MM.1S (cell line): ENCODE measurements around the gene HEXIM2.
A peak's percentile ranks its signal among the peaks of the same experiment; 100 is the strongest.

ENCODE experiments used
- DNase-seq: peaks from one replicate; pipeline ENCODE4 v3.0.0-alpha.2; 2015
- H2AFZ ChIP-seq: fragments of 300-600 bp; sonication (generic); 2 replicates; pipeline ENCODE4 v1.6.0; 2016; ENCODE audit warnings: antibody characterized with exemption, low read length
- H3F3A ChIP-seq: fragments of 300-600 bp; sonication (generic); 2 replicates; pipeline ENCODE4 v1.6.1; 2016; ENCODE audit warnings: mild to moderate bottlenecking, antibody characterized with exemption, low read length, moderate library complexity, mixed read lengths; ENCODE audit not compliant: insufficient read depth
- H3K27ac ChIP-seq: fragments of 300-600 bp; sonication (generic); 2 replicates; pipeline ENCODE4 v1.5.1; 2016; ENCODE audit warnings: mild to moderate bottlenecking, low read length
- H3K27me3 ChIP-seq: fragments of 300-600 bp; sonication (generic); replicated peaks from 2 replicates; pipeline ENCODE4 v1.6.0; 2016; ENCODE audit warnings: low read length; ENCODE audit not compliant: insufficient read depth
- H3K36me3 ChIP-seq: fragments of 300-600 bp; sonication (generic); replicated peaks from 2 replicates; pipeline ENCODE4 v1.6.1; 2016; ENCODE audit warnings: mild to moderate bottlenecking, low read length, mixed read lengths; ENCODE audit not compliant: insufficient read depth
- H3K4me1 ChIP-seq: fragments of 300-600 bp; sonication (generic); 2 replicates; pipeline ENCODE4 v1.6.1; 2016; ENCODE audit warnings: low read length, mixed read lengths
- H3K4me2 ChIP-seq: fragments of 300-600 bp; sonication (generic); 2 replicates; pipeline ENCODE4 v1.6.0; 2016; ENCODE audit warnings: low read depth, low read length
- H3K4me3 ChIP-seq: fragments of 300-600 bp; sonication (generic); 2 replicates; pipeline ENCODE4 v1.5.1; 2016; ENCODE audit warnings: low read length, mixed read lengths
- H3K79me2 ChIP-seq: fragments of 300-600 bp; sonication (generic); 2 replicates; pipeline ENCODE4 v1.6.1; 2016; ENCODE audit warnings: mixed run types, low read length, mixed read lengths
- H3K9ac ChIP-seq: fragments of 300-600 bp; sonication (generic); 2 replicates; pipeline ENCODE4 v1.6.1; 2016; ENCODE audit warnings: low read length, mixed read lengths
- H3K9me2 ChIP-seq: fragments of 300-600 bp; sonication (generic); replicated peaks from 2 replicates; pipeline ENCODE4 v1.6.1; 2016; ENCODE audit warnings: mild to moderate bottlenecking, low read length, mixed read lengths; ENCODE audit not compliant: insufficient read depth
- H3K9me3 ChIP-seq: fragments of 300-600 bp; sonication (generic); replicated peaks from 2 replicates; pipeline ENCODE4 v1.6.1; 2016; ENCODE audit warnings: mild to moderate bottlenecking, low read length, mixed read lengths; ENCODE audit not compliant: insufficient read depth
- H4K20me1 ChIP-seq: fragments of 300-600 bp; sonication (generic); 2 replicates; pipeline ENCODE4 v1.6.1; 2016; ENCODE audit warnings: mild to moderate bottlenecking, low read length, moderate library complexity, mixed read lengths; ENCODE audit not compliant: insufficient read depth
- EZH2 ChIP-seq: fragments of 300-600 bp; sonication (generic); optimal IDR thresholded peaks from 2 replicates; pipeline ENCODE3; 2017; ENCODE audit warnings: low read depth, mild to moderate bottlenecking, antibody characterized with exemption, low read length, mixed read lengths
- EZH2phosphoT487 ChIP-seq: fragments of 300-600 bp; sonication (generic); IDR thresholded peaks from 2 replicates; pipeline ENCODE4 v1.6.1; 2018; ENCODE audit warnings: antibody characterized with exemption, low read length
- TF ChIP-seq, protein P1 (sequence below): fragments of 300-600 bp; sonication (generic); IDR thresholded peaks from 2 replicates; pipeline ENCODE4 v1.5.1; 2016; ENCODE audit warnings: antibody characterized with exemption, low read length, mixed read lengths

Gene HEXIM2, protein sequence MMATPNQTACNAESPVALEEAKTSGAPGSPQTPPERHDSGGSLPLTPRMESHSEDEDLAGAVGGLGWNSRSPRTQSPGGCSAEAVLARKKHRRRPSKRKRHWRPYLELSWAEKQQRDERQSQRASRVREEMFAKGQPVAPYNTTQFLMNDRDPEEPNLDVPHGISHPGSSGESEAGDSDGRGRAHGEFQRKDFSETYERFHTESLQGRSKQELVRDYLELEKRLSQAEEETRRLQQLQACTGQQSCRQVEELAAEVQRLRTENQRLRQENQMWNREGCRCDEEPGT

DNA sequence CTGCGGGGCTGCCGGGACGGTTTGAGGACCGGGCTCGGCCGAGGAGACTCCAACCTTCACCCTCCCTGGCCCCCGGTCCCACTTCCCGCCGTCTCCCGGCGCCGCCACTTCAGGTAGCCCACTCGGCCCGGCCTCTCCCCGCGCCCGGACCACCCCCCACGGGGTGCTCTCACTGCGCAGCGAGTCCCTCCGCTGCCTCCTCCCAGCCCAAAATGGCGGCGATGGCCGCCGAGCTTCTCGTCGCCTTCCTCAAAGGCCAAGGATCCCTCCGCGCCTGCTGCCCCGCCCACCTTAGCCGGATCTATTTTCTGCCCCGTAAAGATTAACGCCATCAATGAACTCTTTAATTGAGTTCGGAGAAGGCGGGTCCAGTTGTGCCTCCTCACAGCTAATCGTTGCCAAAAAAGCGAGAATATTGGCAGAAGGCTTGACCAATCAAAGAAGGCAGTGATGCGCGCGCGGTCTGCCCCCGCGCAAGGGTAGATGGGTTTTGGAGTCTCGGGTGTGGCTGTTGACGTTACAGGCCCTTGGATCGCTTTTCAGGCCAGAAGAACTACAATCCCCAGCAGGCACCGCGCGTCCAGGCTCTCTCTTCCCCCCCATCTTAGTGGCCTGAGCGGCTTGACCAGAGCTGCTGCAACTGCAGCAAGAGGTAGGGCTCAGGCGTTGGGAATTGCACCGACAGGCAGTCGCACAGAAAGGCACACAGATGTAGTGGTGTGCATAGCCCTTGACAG, at the start of gene HEXIM2:
TSS of gene HEXIM2 (plus strand) at position 588 of the 737 bp plus-strand sequence. CDS start 919 bp downstream, outside the sequence.
- Histone ChIP-seq H3K79me2 (peaks cover 40% of the 10 kb centered on the region), H3K9ac (peak within 1 kb of the TSS; percentile 100), H3K4me1 (0 out of 2 replicates have a peak, but pooled peaks cover 9% of the 10 kb centered on the region), H3K27me3 (no peaks in the 10 kb centered on the region), H3F3A (no peaks in the 10 kb centered on the region), H3K36me3 (no peaks in the 10 kb centered on the region), H3K4me3 (peak within 1 kb of the TSS; percentile 91), H3K4me2 (peak within 1 kb of the TSS; percentile 91), H3K27ac (peak within 1 kb of the TSS; percentile 91), H4K20me1 (no peaks in the 10 kb centered on the region), H3K9me3 (no peaks in the 10 kb centered on the region), H3K9me2 (no peaks in the 10 kb centered on the region), H2AFZ (peak within 1 kb of the TSS; percentile 69)
- DNase-seq, result peak; percentile 100
- TF ChIP-seq EZH2 (no peak), EZH2phosphoT487 (no peak)
- TF ChIP-seq, protein P1, sequence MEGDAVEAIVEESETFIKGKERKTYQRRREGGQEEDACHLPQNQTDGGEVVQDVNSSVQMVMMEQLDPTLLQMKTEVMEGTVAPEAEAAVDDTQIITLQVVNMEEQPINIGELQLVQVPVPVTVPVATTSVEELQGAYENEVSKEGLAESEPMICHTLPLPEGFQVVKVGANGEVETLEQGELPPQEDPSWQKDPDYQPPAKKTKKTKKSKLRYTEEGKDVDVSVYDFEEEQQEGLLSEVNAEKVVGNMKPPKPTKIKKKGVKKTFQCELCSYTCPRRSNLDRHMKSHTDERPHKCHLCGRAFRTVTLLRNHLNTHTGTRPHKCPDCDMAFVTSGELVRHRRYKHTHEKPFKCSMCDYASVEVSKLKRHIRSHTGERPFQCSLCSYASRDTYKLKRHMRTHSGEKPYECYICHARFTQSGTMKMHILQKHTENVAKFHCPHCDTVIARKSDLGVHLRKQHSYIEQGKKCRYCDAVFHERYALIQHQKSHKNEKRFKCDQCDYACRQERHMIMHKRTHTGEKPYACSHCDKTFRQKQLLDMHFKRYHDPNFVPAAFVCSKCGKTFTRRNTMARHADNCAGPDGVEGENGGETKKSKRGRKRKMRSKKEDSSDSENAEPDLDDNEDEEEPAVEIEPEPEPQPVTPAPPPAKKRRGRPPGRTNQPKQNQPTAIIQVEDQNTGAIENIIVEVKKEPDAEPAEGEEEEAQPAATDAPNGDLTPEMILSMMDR, result no peak

DNA sequence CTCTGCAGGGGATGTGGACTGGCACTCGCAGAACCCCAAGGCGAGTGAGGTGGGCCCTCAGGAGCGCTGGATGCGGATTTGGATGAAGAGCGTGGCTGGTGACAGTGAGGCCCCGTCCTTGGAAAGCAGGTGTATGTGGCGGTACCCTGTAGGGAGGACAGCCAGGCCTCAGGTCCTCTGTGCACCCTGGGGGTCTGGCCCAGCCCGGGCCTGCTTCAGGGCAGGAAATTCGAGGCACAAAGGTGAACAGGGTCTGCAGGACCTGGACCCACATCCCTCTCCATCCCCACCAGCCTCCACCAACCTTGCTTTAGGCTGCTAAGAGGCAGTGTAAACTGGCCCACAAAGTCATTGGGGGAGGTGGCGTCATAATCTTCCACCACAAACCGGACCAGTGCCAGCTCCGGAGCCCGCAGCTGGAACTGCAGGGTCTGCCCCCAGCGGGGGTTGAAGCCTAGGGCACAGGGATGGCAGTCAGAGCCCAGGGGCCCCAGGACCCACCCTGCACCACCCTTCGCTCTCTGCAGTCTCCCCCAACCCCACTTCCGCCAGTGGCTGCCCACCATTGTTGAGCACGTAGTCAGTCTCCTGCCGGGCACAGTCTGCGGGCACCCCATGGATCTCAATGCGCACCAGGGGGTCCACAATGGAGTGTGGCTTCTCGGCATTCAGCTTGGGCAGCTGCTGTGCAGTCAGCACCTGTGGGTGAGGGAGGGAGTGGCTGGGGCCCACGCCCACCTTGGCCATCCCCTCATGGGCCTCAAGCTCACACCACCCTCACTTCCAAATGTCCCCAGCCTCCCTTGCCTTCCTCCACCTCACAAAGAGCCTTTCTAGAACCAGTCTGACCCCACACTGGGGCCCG, 48.9 kb upstream of the HEXIM2 start:
- H3K36me3 ChIP-seq, result no peaks in the 10 kb centered on the region
- H3K4me1 ChIP-seq, result no peaks in the 10 kb centered on the region
- TF ChIP-seq EZH2 (no peak), EZH2phosphoT487 (no peak)
- TF ChIP-seq, protein P1, result no peak
- H3K9me3 ChIP-seq, result no peaks in the 10 kb centered on the region
- H3K27me3 ChIP-seq, result no peaks in the 10 kb centered on the region; the same call in none of the 2 replicates
- no peaks in the 10 kb centered on the region for H3F3A ChIP-seq
- no peak overlapping the region for H3K4me2 ChIP-seq
- H4K20me1 ChIP-seq, result no peaks in the 10 kb centered on the region
- no peak overlapping the region for H3K27ac ChIP-seq
- H3K79me2 ChIP-seq, result no peaks in the 10 kb centered on the region
- no peak overlapping the region for H3K9ac ChIP-seq
- H2AFZ ChIP-seq, result no peak overlapping the region
- H3K9me2 ChIP-seq, result no peaks in the 10 kb centered on the region
- DNase-seq, result no peak
- no peak overlapping the region for H3K4me3 ChIP-seq

DNA sequence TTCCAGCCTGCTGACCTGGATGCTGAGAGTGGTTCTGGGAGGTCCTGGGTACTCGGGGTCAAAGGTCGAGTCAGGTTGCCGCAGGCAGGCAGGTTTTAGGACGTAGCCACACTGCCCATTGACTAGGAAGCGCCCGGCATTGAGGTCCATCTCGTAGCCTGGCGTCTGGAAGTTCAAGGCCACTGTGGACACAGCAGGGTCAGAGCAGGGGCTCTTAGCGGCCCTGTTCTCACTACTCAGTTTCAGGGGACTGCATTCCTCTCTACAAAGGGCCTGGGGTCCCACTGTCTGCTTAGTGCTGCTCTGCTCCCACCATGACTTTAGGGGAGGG, 48.3 kb upstream of the HEXIM2 start:
- H2AFZ ChIP-seq, result no peak overlapping the region
- no peak overlapping the region for H3K27ac ChIP-seq
- H3K4me3 ChIP-seq, result no peak overlapping the region
- H3K79me2 ChIP-seq, result no peaks in the 10 kb centered on the region
- H3K27me3 ChIP-seq, result no peaks in the 10 kb centered on the region; the same call in none of the 2 replicates
- H3K9me2 ChIP-seq, result no peaks in the 10 kb centered on the region
- no peaks in the 10 kb centered on the region for H4K20me1 ChIP-seq
- H3K4me2 ChIP-seq, result no peak overlapping the region
- H3K4me1 ChIP-seq, result no peaks in the 10 kb centered on the region
- H3K9ac ChIP-seq, result no peak overlapping the region
- H3K36me3 ChIP-seq, result no peaks in the 10 kb centered on the region
- H3F3A ChIP-seq, result no peaks in the 10 kb centered on the region
- TF ChIP-seq EZH2phosphoT487 (no peak), EZH2 (no peak)
- TF ChIP-seq, protein P1, result no peak
- no peak for DNase-seq
- H3K9me3 ChIP-seq, result no peaks in the 10 kb centered on the region
